Smooth muscle cell of the umbilical artery (primary cell): ENCODE data around the gene C20orf96. TPM values are rescaled to one million over a fixed set of nuclear protein-coding genes. Genes with fewer than 3 reads are reported as not detected.

Experiments used
- total RNA-seq: library from RNA; depleted of rRNA; stranded (reverse); fragments of >200 nt; gene quantifications from 2 replicates; pipeline ENCODE4 v1.2.3, GENCODE V29; 2014

Gene C20orf96
- 3.9 and 4.1 TPM in 2 replicates for total RNA-seq

GRCh38 chr20:290084-290831, at the start of gene C20orf96:
TSS of gene C20orf96 (minus strand) at chr20:290750. CDS start at chr20:290610, 140 bp downstream.

GRCh38 chr20:325045-325888, 34.7 kb upstream of the C20orf96 start, which contains the start of gene SOX12:
TSS of gene SOX12 (plus strand) at chr20:325552. CDS start at chr20:325925, 373 bp downstream.

GRCh38 chr20:297098-297924, 6.8 kb upstream of the C20orf96 start, which contains the start of gene ZCCHC3:
TSS of gene ZCCHC3 (plus strand) at chr20:297570. CDS start at chr20:297587, 17 bp downstream.

GRCh38 chr20:257419-257818, 33.1 kb downstream of the C20orf96 start, which contains the start of gene DEFB132:
TSS of gene DEFB132 (plus strand) at chr20:257724. CDS start at chr20:257779, 55 bp downstream.

GRCh38 chr20:226958-227357, 63.6 kb downstream of the C20orf96 start, which contains the start of gene DEFB129:
TSS of gene DEFB129 (plus strand) at chr20:227258. CDS start at chr20:227289, 31 bp downstream.

Other genes with a start within 250 kb of the C20orf96 start
- gene DEFB125, start 203.1 kb downstream of the C20orf96 start, total RNA-seq, result not detected in 2 replicates
- not detected in 2 replicates for gene DEFB126, start 148.2 kb downstream of the C20orf96 start, total RNA-seq
- gene DEFB127, start 133.3 kb downstream of the C20orf96 start, total RNA-seq, result not detected in 2 replicates
- not detected in 2 replicates for gene DEFB128, start 101.0 kb downstream of the C20orf96 start, total RNA-seq
- gene DEFB129, start 63.5 kb downstream of the C20orf96 start, total RNA-seq, result not detected in 2 replicates
- not detected in 2 replicates for gene DEFB132, start 33.0 kb downstream of the C20orf96 start, total RNA-seq
- gene ZCCHC3, start 6.8 kb upstream of the C20orf96 start, total RNA-seq, result 9.6 and 11.3 TPM in 2 replicates
- gene SOX12, start 34.8 kb upstream of the C20orf96 start, total RNA-seq, result 4.8 and 8.9 TPM in 2 replicates
- 24.9 and 40.3 TPM in 2 replicates for gene NRSN2, start 56.4 kb upstream of the C20orf96 start, total RNA-seq
- gene TRIB3, start 90.0 kb upstream of the C20orf96 start, total RNA-seq, result 45.9 and 69.5 TPM in 2 replicates
- 65.0 and 82.0 TPM in 2 replicates for gene RBCK1, start 117.5 kb upstream of the C20orf96 start, total RNA-seq
- gene TBC1D20, start 171.8 kb upstream of the C20orf96 start, total RNA-seq, result 45.7 and 45.8 TPM in 2 replicates